CD4-positive, alpha-beta T cell treated with Interleukin-1 beta for 1 hour (primary cell): ENCODE measurements around the gene ADAM8.
"Not testable (repeated sequence)": the region's sequence is repeated elsewhere in the genome, so short reads cannot be mapped to it uniquely, and the experiment has no call there.

Experiments used
- DNase-seq, 2 donors: peaks; one replicate each; pipeline ENCODE4 v3.0.0-alpha.2; 2020 to 2022

ADAM8 gene

DNA sequence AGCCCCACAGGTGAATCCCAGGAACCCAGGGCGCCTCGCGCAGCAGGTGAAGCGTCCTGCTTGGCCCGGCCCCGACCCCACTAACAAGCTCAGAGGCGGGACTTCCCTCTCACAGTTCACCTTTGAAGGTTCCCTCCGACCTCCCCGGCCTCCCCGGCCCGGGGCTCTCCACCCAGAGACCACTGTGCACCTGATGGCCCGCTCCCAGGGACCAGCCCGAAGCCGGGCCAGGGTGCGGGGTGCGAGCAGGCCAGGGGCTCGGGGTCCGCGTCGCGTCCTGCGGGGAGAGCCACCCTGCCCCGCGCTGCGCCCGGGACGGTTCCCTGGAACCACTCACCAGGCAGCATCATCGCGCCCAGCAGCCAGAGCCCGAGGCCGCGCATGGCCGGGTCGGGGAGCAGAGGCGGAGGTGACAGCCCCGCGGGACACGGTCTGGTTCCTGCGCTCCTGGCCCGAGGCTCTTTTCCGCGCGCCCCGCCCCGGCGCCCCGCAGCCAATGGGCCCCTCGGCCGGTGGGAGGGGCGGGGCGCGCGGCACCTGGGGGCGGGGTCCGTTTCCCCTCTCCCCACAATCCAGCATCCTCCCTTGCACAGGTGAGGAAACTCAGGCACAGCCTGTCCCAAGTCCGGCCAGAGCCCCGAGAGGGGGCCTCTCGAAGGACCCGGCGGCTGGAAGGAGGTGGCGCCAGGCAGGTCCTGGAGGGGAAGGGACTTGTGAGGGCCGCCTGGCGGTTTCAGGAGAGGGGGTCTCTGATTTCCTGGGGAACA lies at the start of gene ADAM8:
ADAM8 (minus strand) TSS at position 434 of the 767 bp plus-strand sequence; CDS start at position 383, 51 bp downstream.
- DNase-seq = peak; percentile 75 to 76

GRCh38 chr10:133326223-133326551 lies 49.5 kb upstream of the ADAM8 start:
- no peak for DNase-seq

DNA sequence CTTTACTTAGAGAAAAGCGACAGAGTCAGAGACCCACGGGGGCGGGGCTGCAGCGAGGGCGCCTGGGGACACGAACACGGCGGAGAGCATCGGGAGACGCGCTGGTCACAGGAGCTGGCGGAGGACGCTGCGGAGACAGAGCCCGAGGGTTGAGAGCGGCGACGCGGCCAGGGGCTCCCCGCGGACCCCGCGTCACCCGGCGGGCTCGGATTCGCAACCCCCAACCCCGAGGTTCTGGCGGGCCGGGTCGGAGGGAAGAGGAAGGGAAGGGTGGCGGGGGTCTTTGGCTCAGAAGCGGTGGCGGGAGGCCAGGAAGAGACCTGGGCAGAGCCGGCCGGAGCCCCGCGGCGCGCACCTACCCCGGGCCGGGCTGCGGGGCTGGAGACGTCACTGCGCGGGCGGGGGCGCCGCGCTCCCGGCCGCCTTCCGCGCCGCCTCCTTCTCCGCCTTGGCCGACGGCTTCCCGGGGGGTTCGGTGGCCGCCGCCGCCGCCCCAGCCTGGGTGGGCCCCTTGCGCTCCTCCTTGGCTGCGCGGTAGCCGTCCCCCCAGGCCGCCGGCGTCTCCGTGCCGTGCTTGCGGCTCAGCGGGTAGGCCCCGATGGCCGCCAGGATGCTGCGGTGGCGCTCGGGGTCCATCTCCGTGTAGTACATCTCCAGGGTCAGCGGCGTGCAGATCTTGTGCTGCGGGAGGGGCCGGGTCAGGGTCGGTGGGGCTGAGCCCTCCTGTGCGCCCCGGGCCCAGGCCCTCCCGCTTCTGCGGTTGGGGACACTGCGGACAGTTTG lies 49.0 kb upstream of the ADAM8 start:
- DNase-seq = peak in 1 of 2 donors; percentile 23

DNA sequence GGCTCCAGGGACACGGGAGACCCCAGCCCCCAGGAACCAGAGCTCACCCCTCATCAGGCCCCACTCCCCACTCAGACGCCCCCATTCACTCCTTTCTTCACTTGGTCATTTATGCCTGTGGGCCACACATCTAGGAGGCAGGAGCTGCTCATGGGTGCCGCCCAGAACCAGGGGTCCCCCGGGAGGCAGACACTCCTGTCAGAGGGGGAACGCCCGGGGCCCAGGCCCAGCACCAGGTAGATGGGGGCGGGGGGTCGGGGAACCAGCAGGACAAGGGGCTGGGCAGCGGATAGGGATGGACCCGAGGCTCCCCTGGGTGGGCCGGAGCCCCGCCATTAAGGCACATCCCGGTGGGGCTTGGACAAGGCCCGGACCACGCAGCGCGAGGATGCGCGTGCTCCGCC lies 48.2 kb upstream of the ADAM8 start:
- no peak for DNase-seq

GRCh38 chr10:133324198-133324792 lies 47.6 kb upstream of the ADAM8 start:
- peak; percentile 73 to 78 for DNase-seq

DNA sequence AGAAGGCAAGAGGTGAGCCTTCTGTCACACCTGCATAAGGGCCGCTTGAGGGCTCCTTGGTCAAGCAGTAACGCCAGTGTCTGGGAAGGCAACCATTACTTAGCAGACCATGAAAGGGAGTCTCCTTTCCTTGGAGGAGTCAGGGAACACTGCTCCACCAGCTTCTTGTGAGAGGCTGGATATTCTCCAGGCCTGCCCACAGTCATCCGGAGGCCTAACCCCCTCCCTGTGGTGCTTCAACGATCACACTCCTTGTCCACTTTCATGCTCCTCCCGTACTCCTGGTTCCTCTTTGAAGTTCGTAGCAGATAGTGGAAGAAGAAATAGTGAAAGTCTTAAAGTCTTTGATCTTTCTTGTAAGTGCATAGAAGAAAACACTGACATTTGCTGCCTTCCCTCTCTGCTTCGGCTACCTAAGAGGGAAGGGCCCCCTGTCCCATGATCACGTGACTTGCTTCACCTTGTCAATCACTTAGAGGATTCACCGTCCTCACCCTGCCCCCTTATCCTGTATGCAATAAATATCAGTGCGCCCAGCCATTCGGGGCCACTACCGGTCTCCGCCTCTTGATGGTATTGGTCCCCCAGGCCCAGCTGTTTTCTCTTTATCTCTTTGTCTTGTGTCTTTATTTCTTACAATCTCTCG lies 45.5 kb upstream of the ADAM8 start:
- DNase-seq = not testable (repeated sequence)

DNA sequence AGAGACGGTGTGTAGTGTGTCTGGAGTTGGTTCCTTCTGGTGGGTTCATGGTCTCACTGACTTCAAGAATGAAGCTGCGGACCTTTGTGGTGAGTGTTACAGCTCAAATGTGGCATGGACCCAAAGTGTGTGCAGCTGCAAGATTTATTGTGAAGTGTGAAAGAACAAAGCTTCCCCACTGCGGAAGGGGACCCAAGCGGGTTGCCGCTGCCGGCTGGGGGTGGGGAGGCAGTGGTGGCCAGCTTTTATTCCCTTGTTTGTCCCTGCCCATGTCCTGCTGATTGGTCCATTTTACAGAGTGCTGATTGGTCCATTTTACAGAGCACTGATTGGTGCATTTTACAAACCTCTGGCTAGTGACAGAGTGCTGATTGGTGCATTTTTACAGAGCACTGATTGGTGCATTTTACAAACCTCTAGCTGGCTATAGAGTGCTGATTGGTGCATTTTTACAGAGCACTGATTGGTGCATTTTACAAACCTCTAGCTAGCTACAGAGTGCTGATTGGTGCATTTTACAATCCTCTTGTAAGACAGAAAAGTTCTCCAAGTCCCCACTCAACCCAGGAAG lies 44.3 kb upstream of the ADAM8 start:
- not testable (repeated sequence) for DNase-seq

- peak; percentile 74 to 77 for DNase-seq
These were observed 41.9 kb upstream of the ADAM8 start for GRCh38 chr10:133318494-133319127.

DNA sequence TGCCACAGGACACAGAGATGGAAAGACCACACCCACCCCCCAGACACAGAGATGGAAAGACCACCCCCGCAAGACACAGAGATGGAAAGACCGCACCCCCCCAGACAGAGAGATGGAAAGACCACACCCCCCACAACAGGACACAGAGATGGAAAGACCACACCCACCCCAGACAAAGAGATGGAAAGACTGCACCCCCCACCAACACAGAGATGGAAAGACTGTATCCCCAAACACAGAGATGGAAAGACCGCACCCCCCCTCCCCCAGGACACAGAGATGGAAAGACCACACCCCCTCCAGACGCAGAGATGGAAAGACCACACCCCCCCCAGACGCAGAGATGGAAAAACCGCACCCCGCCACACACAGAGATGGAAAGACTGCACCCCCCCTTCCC lies 40.1 kb upstream of the ADAM8 start:
- no peak for DNase-seq

DNA sequence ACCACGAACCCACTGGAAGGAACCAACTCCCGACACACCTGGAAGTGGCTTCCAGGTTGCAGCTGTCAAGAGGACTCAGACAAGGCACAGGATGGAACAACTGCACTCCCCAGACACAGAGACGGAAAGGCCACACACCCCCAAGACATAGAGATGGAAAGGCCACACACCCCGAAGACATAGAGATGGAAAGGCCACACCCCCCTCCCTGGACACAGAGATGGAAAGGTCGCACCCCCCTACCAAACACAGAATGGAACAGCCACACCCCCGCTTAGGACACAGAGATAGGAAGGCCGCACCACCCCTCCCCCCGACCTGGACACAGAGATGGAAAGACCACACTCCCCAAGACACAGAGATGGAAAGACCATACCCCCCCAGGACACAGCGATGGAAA lies 39.6 kb upstream of the ADAM8 start:
- DNase-seq = no peak

DNA sequence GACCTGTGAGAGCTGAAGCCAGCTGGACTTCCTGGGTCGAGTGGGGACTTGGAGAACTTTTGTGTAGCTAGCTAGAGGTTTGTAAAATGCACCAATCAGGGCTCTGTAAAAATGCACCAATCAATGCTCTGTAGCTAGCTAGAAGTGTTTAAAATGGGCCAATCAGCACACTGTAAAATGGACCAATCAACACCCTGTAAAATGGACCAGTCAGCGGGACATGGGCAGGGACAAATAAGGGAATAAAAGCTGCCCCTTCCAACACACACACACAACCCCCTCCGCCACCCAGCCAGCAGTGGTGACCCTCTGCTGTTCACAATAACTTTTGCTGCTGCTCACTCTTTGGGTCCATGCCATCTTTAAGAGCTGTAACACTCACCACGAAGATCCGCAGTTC lies 39.2 kb upstream of the ADAM8 start:
- DNase-seq = no peak

DNA sequence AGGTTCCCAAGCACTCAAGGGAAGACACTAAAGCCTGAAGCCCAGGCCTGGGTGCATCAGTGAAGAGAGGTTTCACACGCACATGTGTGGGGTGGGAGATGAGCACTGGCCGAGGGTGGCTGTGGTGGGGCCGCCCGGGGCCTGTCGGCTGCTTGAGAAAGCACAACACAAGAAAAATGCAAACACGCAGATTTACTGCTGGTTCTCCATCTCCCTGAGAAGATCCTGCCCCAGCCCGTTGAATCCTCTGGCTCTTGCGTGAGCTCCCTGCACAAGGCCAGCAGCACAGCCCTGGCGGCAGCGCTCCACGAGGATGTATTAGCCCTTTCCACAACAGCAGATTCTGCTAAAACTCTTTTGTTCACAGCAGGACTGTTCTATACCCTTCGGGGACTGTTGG lies 38.2 kb upstream of the ADAM8 start:
- DNase-seq = no peak

DNA sequence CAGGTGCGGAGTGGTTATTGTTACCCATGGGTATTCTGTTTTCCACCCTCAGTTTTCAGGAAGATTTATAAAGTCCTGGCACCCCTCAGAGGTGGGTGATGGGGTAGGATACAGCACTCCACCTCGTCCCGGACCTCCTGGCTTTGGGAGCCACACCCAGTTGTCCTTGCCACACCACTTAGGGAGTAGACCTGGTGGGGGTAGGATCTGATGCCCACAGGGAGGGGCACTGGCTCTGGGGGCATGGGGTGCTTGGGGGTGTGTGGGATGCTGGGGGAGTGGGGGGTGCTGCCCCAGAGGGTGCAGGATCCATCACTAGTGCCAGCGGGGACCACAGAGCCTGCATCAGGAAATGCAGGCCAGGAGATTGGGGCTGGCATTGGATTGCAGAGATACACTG lies 36.5 kb upstream of the ADAM8 start:
- DNase-seq = no peak

GRCh38 chr10:133312769-133313145 lies 36.1 kb upstream of the ADAM8 start:
- no peak for DNase-seq

- DNase-seq = no peak
These were observed 35.5 kb upstream of the ADAM8 start for GRCh38 chr10:133312016-133312768.

GRCh38 chr10:133311570-133311969 lies 34.9 kb upstream of the ADAM8 start:
- DNase-seq = no peak

GRCh38 chr10:133310789-133311188 lies 34.1 kb upstream of the ADAM8 start:
- DNase-seq = no peak

- DNase-seq = no peak
These were observed 33.7 kb upstream of the ADAM8 start for GRCh38 chr10:133310399-133310755.

GRCh38 chr10:133309720-133310398 lies 33.2 kb upstream of the ADAM8 start:
- no peak for DNase-seq

DNA sequence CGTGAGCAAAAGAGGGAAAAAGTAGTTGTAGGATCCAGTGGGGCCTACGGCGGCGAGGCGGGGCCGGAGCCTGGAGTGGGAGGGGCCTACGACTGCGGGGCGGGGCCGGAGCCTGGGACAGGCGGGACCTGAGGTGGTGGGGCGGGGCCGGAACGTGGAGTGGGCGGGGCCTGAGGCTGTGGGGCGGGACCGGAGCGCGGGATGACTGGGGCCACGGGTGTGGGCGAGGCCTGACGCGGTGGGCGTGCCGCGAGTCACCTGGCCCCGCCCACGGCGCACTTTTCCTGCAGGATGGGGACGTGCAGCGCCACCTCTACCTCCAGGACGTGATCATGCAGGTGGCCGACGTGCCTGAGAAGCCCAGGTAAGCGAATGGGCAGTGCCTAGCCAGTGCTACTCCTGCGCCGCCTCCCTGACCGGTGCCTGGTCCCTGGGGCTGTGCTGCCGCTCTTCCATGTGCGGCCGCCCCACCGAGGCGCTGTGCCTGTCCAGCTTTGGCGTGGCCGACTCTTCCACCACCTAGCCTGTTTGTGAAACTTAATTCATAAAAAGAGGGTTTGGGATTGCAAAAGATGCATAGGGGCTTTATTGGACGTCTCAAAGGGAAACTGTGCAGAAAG lies 32.5 kb upstream of the ADAM8 start:
- peak; percentile 85 to 92 for DNase-seq
